ENCODE data around the gene RBM14. TPM values are rescaled to one million over a fixed set of nuclear protein-coding genes. Genes with fewer than 3 reads are reported as not detected.

RBM14 gene
- total and polyA plus RNA-seq, 9 of the 15 experiments (the other 6 are each of a cell fraction or from before 2014, with no cell fraction given), result 5.5 to 131 (median 42.6) TPM

DNA sequence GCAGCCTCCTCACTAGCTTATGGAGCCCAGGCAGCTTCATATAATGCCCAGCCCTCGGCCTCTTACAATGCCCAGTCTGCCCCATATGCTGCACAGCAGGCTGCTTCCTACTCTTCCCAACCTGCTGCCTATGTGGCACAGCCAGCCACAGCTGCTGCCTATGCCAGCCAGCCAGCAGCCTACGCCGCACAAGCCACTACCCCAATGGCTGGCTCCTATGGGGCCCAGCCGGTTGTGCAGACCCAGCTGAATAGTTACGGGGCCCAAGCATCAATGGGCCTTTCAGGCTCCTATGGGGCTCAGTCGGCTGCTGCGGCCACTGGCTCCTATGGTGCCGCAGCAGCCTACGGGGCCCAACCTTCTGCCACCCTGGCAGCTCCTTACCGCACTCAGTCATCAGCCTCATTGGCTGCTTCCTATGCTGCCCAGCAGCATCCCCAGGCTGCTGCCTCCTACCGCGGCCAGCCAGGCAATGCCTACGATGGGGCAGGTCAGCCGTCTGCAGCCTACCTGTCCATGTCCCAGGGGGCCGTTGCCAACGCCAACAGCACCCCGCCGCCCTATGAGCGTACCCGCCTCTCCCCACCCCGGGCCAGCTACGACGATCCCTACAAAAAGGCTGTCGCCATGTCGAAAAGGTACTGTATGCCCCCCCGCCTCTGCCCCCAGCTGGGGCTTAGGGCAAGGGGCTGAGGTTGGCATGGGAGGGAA is 8.8 kb downstream of the RBM14 start:
- no peak for DNase-seq (ENCODE audit: extremely low read depth in 1 of 4, low spot score in 3 of 4)
- over 99% methylated on average over 23 of the region's 26 CpGs for whole genome bisulfite sequencing (ENCODE audit: insufficient coverage, low coverage, missing lambda C conversion rate)
- BruUV-seq (replicated peaks), result no TSS peak
- POLR2A ChIA-PET, result interaction anchor here (0.9 to 26.4 kb wide), 4 partner anchors 3 to 115 kb away, joined by 4 to 387 read pairs (median 196); partner anchors contain the start of genes BBS1, RBM14 and RBM4
- no peak overlapping the region for H2AFZ ChIP-seq (ENCODE audit: low read depth, low read length)
- no peak overlapping the region for H3K4me2 ChIP-seq (ENCODE audit: insufficient read depth, low read length)
- CTCF ChIA-PET (ENCODE audit: low intra/inter-chr PET ratio), result no interaction called here
- no peak overlapping the region for H3K27ac ChIP-seq (ENCODE audit: extremely low read depth, low read depth, low read length)
- peaks cover 99% of the 10 kb centered on the region for H3K36me3 ChIP-seq (ENCODE audit: control insufficient read depth, insufficient read depth, low read length)
- H3K4me1 ChIP-seq (replicated peaks in 1 of 2; ENCODE audit: control insufficient read depth in 2 of 2, insufficient read depth in 2 of 2, low read length in 2 of 2), result peaks cover 5 to 16% of the 10 kb centered on the region in 2 experiments; a peak in 4 of 5 replicates
- no peak overlapping the region for H3K9ac ChIP-seq (ENCODE audit: insufficient read depth in 1 of 2, low read depth in 2 of 2, low read length in 2 of 2)
- H3K9me3 ChIP-seq (replicated peaks; ENCODE audit: control insufficient read depth, insufficient read depth, low read depth, low read length), result no peaks in the 10 kb centered on the region
- FAIRE-seq, result no peak
- no peak overlapping the region for H3K4me3 ChIP-seq
- peaks cover 100% of the 10 kb centered on the region for H3K79me2 ChIP-seq (ENCODE audit: control insufficient read depth, insufficient read depth, low read length)
- in situ Hi-C loops (cut with MboI) (no loop called here), intact Hi-C loops (cut with micrococcal nuclease) (no loop called here)
- ATAC-seq, result no peak
- H4K20me1 ChIP-seq (replicated peaks; ENCODE audit: control insufficient read depth, insufficient read depth, low read length), result peaks cover 50% of the 10 kb centered on the region
- no peaks in the 10 kb centered on the region for H3K9me1 ChIP-seq (ENCODE audit: control insufficient read depth, insufficient read depth, low read length)
- H3K27me3 ChIP-seq (ENCODE audit: control insufficient read depth in 2 of 2, insufficient read depth in 2 of 2, low read length in 2 of 2), result no peaks in the 10 kb centered on the region
- TF ChIP-seq JUN (IDR thresholded peaks at IDR 0.05; ENCODE audit: borderline replicate concordance, low read depth, low read length), result no peak
- no peak for TF ChIP-seq JUN (CRISPR knock-in tag; IDR thresholded peaks at IDR 0.05; ENCODE audit: borderline replicate concordance)
- TF ChIP-seq, protein P1, sequence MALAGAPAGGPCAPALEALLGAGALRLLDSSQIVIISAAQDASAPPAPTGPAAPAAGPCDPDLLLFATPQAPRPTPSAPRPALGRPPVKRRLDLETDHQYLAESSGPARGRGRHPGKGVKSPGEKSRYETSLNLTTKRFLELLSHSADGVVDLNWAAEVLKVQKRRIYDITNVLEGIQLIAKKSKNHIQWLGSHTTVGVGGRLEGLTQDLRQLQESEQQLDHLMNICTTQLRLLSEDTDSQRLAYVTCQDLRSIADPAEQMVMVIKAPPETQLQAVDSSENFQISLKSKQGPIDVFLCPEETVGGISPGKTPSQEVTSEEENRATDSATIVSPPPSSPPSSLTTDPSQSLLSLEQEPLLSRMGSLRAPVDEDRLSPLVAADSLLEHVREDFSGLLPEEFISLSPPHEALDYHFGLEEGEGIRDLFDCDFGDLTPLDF (CRISPR knock-in tag; IDR thresholded peaks at IDR 0.05), result no peak
- TF ChIP-seq ZKSCAN3 (CRISPR knock-in tag; IDR thresholded peaks at IDR 0.05), result no peak
- TF ChIP-seq SUPT5H (IDR thresholded peaks at IDR 0.05), result 0 out of 2 replicates have a peak, but pooled peaks have one; percentile 17
- TF ChIP-seq NCOA6 (IDR thresholded peaks at IDR 0.05), result no peak
- TF ChIP-seq RFX1 (IDR thresholded peaks at IDR 0.05), result no peak
- TF ChIP-seq, protein P2, sequence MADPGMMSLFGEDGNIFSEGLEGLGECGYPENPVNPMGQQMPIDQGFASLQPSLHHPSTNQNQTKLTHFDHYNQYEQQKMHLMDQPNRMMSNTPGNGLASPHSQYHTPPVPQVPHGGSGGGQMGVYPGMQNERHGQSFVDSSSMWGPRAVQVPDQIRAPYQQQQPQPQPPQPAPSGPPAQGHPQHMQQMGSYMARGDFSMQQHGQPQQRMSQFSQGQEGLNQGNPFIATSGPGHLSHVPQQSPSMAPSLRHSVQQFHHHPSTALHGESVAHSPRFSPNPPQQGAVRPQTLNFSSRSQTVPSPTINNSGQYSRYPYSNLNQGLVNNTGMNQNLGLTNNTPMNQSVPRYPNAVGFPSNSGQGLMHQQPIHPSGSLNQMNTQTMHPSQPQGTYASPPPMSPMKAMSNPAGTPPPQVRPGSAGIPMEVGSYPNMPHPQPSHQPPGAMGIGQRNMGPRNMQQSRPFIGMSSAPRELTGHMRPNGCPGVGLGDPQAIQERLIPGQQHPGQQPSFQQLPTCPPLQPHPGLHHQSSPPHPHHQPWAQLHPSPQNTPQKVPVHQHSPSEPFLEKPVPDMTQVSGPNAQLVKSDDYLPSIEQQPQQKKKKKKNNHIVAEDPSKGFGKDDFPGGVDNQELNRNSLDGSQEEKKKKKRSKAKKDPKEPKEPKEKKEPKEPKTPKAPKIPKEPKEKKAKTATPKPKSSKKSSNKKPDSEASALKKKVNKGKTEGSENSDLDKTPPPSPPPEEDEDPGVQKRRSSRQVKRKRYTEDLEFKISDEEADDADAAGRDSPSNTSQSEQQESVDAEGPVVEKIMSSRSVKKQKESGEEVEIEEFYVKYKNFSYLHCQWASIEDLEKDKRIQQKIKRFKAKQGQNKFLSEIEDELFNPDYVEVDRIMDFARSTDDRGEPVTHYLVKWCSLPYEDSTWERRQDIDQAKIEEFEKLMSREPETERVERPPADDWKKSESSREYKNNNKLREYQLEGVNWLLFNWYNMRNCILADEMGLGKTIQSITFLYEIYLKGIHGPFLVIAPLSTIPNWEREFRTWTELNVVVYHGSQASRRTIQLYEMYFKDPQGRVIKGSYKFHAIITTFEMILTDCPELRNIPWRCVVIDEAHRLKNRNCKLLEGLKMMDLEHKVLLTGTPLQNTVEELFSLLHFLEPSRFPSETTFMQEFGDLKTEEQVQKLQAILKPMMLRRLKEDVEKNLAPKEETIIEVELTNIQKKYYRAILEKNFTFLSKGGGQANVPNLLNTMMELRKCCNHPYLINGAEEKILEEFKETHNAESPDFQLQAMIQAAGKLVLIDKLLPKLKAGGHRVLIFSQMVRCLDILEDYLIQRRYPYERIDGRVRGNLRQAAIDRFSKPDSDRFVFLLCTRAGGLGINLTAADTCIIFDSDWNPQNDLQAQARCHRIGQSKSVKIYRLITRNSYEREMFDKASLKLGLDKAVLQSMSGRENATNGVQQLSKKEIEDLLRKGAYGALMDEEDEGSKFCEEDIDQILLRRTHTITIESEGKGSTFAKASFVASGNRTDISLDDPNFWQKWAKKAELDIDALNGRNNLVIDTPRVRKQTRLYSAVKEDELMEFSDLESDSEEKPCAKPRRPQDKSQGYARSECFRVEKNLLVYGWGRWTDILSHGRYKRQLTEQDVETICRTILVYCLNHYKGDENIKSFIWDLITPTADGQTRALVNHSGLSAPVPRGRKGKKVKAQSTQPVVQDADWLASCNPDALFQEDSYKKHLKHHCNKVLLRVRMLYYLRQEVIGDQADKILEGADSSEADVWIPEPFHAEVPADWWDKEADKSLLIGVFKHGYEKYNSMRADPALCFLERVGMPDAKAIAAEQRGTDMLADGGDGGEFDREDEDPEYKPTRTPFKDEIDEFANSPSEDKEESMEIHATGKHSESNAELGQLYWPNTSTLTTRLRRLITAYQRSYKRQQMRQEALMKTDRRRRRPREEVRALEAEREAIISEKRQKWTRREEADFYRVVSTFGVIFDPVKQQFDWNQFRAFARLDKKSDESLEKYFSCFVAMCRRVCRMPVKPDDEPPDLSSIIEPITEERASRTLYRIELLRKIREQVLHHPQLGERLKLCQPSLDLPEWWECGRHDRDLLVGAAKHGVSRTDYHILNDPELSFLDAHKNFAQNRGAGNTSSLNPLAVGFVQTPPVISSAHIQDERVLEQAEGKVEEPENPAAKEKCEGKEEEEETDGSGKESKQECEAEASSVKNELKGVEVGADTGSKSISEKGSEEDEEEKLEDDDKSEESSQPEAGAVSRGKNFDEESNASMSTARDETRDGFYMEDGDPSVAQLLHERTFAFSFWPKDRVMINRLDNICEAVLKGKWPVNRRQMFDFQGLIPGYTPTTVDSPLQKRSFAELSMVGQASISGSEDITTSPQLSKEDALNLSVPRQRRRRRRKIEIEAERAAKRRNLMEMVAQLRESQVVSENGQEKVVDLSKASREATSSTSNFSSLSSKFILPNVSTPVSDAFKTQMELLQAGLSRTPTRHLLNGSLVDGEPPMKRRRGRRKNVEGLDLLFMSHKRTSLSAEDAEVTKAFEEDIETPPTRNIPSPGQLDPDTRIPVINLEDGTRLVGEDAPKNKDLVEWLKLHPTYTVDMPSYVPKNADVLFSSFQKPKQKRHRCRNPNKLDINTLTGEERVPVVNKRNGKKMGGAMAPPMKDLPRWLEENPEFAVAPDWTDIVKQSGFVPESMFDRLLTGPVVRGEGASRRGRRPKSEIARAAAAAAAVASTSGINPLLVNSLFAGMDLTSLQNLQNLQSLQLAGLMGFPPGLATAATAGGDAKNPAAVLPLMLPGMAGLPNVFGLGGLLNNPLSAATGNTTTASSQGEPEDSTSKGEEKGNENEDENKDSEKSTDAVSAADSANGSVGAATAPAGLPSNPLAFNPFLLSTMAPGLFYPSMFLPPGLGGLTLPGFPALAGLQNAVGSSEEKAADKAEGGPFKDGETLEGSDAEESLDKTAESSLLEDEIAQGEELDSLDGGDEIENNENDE (IDR thresholded peaks at IDR 0.05; ENCODE audit: low read depth, low read length), result no peak
- TF ChIP-seq MYNN (IDR thresholded peaks at IDR 0.05), result 0 out of 2 replicates have a peak, but pooled peaks have one; percentile 28
- TF ChIP-seq MYNN (CRISPR knock-in tag; IDR thresholded peaks at IDR 0.05), result no peak

All from K562 (cell line).